Neural progenitor cell (in vitro differentiated cells): ENCODE results near the gene MATK. TPM values are rescaled to one million over a fixed set of nuclear protein-coding genes. Genes with fewer than 3 reads are reported as not detected.
A peak's percentile ranks its signal among the peaks of the same experiment; 100 is the strongest.

Experiments used
- DNase-seq: peaks from one replicate; pipeline ENCODE4 v3.0.0-alpha.2; 2016; ENCODE audit warnings: low spot score
- H2AFZ ChIP-seq: fragments of 200-600 bp; sonication (generic); replicated peaks from 2 replicates; pipeline ENCODE4 v1.6.1; 2016; ENCODE audit warnings: antibody characterized with exemption
- H3F3A ChIP-seq: fragments of 200-600 bp; sonication (generic); 2 replicates; pipeline ENCODE4 v1.6.1; 2016; ENCODE audit warnings: antibody characterized with exemption, low read depth
- H3K27ac ChIP-seq: fragments of 200-600 bp; sonication (generic); 2 replicates; pipeline ENCODE4 v1.5.1; 2016; ENCODE audit warnings: mild to moderate bottlenecking
- H3K27me3 ChIP-seq: fragments of 200-600 bp; sonication (generic); 2 replicates; pipeline ENCODE4 v1.6.1; 2016; ENCODE audit warnings: mild to moderate bottlenecking, moderate library complexity
- H3K36me3 ChIP-seq: fragments of 200-600 bp; sonication (generic); 2 replicates; pipeline ENCODE4 v1.5.1; 2016
- H3K4me1 ChIP-seq: fragments of 200-600 bp; sonication (generic); 2 replicates; pipeline ENCODE4 v1.6.1; 2016; ENCODE audit warnings: mixed run types
- H3K4me2 ChIP-seq: fragments of 200-600 bp; sonication (generic); 2 replicates; pipeline ENCODE4 v1.6.1; 2016
- H3K4me3 ChIP-seq: fragments of 200-600 bp; sonication (generic); 2 replicates; pipeline ENCODE4 v1.5.1; 2016
- H3K79me2 ChIP-seq: fragments of 200-600 bp; sonication (generic); 2 replicates; pipeline ENCODE4 v1.6.1; 2016; ENCODE audit warnings: low read depth
- H3K9ac ChIP-seq: fragments of 200-600 bp; sonication (generic); 2 replicates; pipeline ENCODE4 v1.6.1; 2016
- H3K9me3 ChIP-seq: fragments of 200-600 bp; sonication (generic); 2 replicates; pipeline ENCODE4 v1.5.1; 2016; ENCODE audit warnings: low read depth
- H4K20me1 ChIP-seq: fragments of 200-600 bp; sonication (generic); 2 replicates; pipeline ENCODE4 v1.6.1; 2016; ENCODE audit warnings: low read depth
- H3K27ac Mint-ChIP-seq: 3 replicates; pipeline ENCODE4 v1.8.0; 2021; ENCODE audit warnings: mixed read lengths
- H3K27me3 Mint-ChIP-seq: 2 replicates; pipeline ENCODE4 v1.8.0; 2022; ENCODE audit warnings: low read depth, mild to moderate bottlenecking, inconsistent platforms, moderate library complexity, mixed read lengths; ENCODE audit not compliant: insufficient read depth
- H3K36me3 Mint-ChIP-seq: 3 replicates; pipeline ENCODE4 v1.8.0; 2021; ENCODE audit warnings: mixed read lengths
- H3K4me1 Mint-ChIP-seq: 3 replicates; pipeline ENCODE4 v1.8.0; 2021; ENCODE audit warnings: mixed read lengths
- H3K4me3 Mint-ChIP-seq: 3 replicates; pipeline ENCODE4 v1.8.0; 2021; ENCODE audit warnings: mild to moderate bottlenecking, moderate library complexity, mixed read lengths
- H3K9me3 Mint-ChIP-seq: 3 replicates; pipeline ENCODE4 v1.8.0; 2020; ENCODE audit warnings: mixed read lengths
- CTCF ChIP-seq: fragments of 200-600 bp; sonication (generic); IDR thresholded peaks from 2 replicates; pipeline ENCODE4 v1.5.1; 2017; ENCODE audit warnings: antibody characterized with exemption, mild to moderate bottlenecking
- EZH2 ChIP-seq: fragments of 200-600 bp; sonication (generic); IDR thresholded peaks from 2 replicates; pipeline ENCODE4 v1.6.1; 2017; ENCODE audit warnings: antibody characterized with exemption, mild to moderate bottlenecking, moderate library complexity
- EZH2phosphoT487 ChIP-seq: fragments of 200-600 bp; sonication (generic); IDR thresholded peaks from 2 replicates; pipeline ENCODE4 v1.6.1; 2017; ENCODE audit warnings: antibody characterized with exemption
- total RNA-seq: library from RNA; depleted of rRNA; stranded (reverse); fragments of >200 nt; gene quantifications from 2 replicates; pipeline ENCODE4 v1.2.3, GENCODE V29; 2015; ENCODE audit warnings: low replicate concordance

Gene MATK
- total RNA-seq, 1 donor from 2014 or later: 2.4 TPM

DNA sequence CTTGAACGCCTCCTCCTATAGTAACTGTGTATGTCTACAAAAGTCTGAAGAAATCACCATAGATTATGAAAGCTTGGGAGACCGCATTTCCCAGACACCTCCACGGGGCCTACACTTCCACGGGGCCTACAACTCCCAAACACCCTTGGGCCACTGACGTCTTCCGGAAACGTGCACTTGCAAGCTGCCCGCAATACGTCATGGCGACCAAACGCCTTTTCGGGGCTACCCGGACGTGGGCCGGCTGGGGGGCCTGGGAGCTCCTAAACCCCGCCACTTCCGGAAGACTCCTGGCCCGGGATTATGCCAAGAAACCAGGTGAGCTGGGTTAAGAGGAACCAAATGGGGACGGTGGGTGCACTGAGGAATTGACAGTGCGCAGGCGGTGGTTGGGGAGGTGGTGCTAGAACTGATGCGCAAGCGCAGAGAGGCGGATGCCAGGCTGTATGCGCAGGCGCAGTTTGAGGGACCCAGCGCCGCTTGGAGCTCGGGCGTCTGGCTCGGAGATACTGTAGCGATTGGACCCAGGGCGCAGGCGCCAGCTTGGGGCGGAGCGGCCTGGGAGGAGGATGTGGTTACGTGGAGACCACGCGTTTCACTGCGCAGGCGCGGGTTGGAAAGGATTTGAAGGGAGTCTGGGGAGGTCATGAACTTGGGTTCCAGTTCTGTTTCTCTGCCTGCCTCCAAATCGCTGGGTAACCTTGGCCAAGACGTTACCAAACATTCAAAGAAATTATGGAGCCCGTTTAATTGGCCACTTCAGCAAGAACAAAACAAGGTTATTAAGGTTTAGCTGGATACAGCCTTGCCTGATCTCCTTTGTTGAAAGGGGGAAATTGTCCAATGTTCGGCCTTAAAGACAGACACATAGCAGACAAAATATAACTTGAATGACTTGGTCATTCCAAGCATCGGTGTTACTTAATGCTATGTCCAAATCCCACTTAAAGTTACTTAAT lies 23.4 kb downstream of the MATK start, which contains the start of gene MRPL54:
MRPL54 (plus strand) TSS at position 182 of the 959 bp plus-strand sequence; CDS start at position 201, 19 bp downstream.
- H3F3A ChIP-seq: peaks cover 8% of the 10 kb centered on the region
- H3K4me3 ChIP-seq: peak within 1 kb of the TSS; percentile 90
- H3K4me3 Mint-ChIP-seq: peak within 1 kb of the TSS; percentile 96
- H3K9me3 ChIP-seq: no peaks in the 10 kb centered on the region
- H3K4me1 Mint-ChIP-seq: peaks cover 14% of the 10 kb centered on the region
- peak within 1 kb of the TSS; percentile 72 for H3K27ac ChIP-seq
- no peaks in the 10 kb centered on the region for H3K27me3 ChIP-seq
- no peaks in the 10 kb centered on the region for H3K36me3 Mint-ChIP-seq
- H3K9me3 Mint-ChIP-seq: no peaks in the 10 kb centered on the region
- no peak for TF ChIP-seq EZH2
- TF ChIP-seq CTCF: no peak
- peak within 1 kb of the TSS; percentile 85 for H3K4me2 ChIP-seq
- H3K4me1 ChIP-seq: peaks cover 3% of the 10 kb centered on the region
- H3K9ac ChIP-seq: peak within 1 kb of the TSS; percentile 83
- H2AFZ ChIP-seq: peak within 1 kb of the TSS; percentile 97
- H3K79me2 ChIP-seq: peaks cover 26% of the 10 kb centered on the region
- no peaks in the 10 kb centered on the region for H3K27me3 Mint-ChIP-seq
- no peaks in the 10 kb centered on the region for H3K36me3 ChIP-seq
- DNase-seq: peak; percentile 99
- no peaks in the 10 kb centered on the region for H4K20me1 ChIP-seq
- peak within 1 kb of the TSS; percentile 95 for H3K27ac Mint-ChIP-seq

DNA sequence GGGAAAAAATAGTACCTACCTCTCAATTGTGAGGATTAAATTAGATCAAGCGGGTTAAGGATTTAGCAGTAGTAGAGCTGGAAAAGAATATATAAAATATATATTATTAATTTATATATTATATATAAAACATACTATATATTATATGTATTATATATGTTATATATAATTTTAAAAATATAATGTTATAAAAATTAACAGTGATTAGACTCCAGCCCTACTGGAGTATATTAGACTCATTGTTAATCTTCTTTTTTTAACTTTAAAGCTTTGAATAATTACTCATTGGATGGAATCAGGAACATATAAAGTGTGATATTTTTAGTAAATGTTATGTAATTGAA lies 24.1 kb downstream of the MATK start:
- Mint-ChIP-seq H3K4me3 (peak overlapping the region; percentile 96), H3K36me3 (no peaks in the 10 kb centered on the region), H3K27me3 (no peaks in the 10 kb centered on the region), H3K4me1 (peaks cover 14% of the 10 kb centered on the region), H3K9me3 (no peaks in the 10 kb centered on the region), H3K27ac (peak overlapping the region; percentile 95)
- Histone ChIP-seq H3K4me2 (peak overlapping the region; percentile 63), H4K20me1 (no peaks in the 10 kb centered on the region), H3K9ac (no peak overlapping the region), H3K79me2 (peaks cover 26% of the 10 kb centered on the region), H3K4me3 (peak overlapping the region; percentile 89), H3K36me3 (no peaks in the 10 kb centered on the region), H2AFZ (no peak overlapping the region), H3K4me1 (peaks cover 3% of the 10 kb centered on the region), H3K27me3 (no peaks in the 10 kb centered on the region), H3F3A (peaks cover 8% of the 10 kb centered on the region), H3K27ac (no peak overlapping the region), H3K9me3 (no peaks in the 10 kb centered on the region)
- no peak for DNase-seq
- TF ChIP-seq EZH2: no peak
- no peak for TF ChIP-seq CTCF
- no peak for TF ChIP-seq EZH2phosphoT487

GRCh38 chr19:3761382-3762129 lies 24.6 kb downstream of the MATK start, which contains the start of gene APBA3:
Gene APBA3, minus strand, starts transcription at chr19:3761692. Its CDS starts 1,428 bp downstream, at chr19:3760264.
- Histone ChIP-seq H2AFZ (peak within 1 kb of the TSS; percentile 97), H3K4me2 (peak within 1 kb of the TSS; percentile 85), H3K27me3 (no peaks in the 10 kb centered on the region), H3K79me2 (peaks cover 26% of the 10 kb centered on the region), H3K4me3 (peak within 1 kb of the TSS; percentile 90), H3K9ac (peak within 1 kb of the TSS; percentile 83), H3K4me1 (peaks cover 3% of the 10 kb centered on the region), H3K36me3 (no peaks in the 10 kb centered on the region), H3K9me3 (no peaks in the 10 kb centered on the region), H4K20me1 (no peaks in the 10 kb centered on the region), H3K27ac (peak within 1 kb of the TSS; percentile 72), H3F3A (peaks cover 8% of the 10 kb centered on the region)
- DNase-seq: peak; percentile 96
- Mint-ChIP-seq H3K4me3 (peak within 1 kb of the TSS; percentile 96), H3K27me3 (no peaks in the 10 kb centered on the region), H3K9me3 (no peaks in the 10 kb centered on the region), H3K36me3 (peaks cover 2% of the 10 kb centered on the region), H3K4me1 (peaks cover 14% of the 10 kb centered on the region), H3K27ac (peak within 1 kb of the TSS; percentile 95)
- TF ChIP-seq CTCF (peak; percentile 77), EZH2phosphoT487 (no peak), EZH2 (no peak)
